ELR (cell line): ENCODE results near the gene SLC38A11.

Experiments used
- DNase-seq: peaks from one replicate; pipeline ENCODE4 v3.0.0-alpha.2; 2015; ENCODE audit warnings: low read depth

SLC38A11 gene

GRCh38 chr2:164915566-164915965, 39.8 kb downstream of the SLC38A11 start:
- DNase-seq = no peak

- peak; percentile 54 for DNase-seq
Observed at GRCh38 chr2:164913640-164914350, 41.5 kb downstream of the SLC38A11 start.

- no peak for DNase-seq
Observed at GRCh38 chr2:164913011-164913410, 42.3 kb downstream of the SLC38A11 start.

GRCh38 chr2:164911832-164912231, 43.5 kb downstream of the SLC38A11 start:
- no peak for DNase-seq

GRCh38 chr2:164910101-164910899, 45.0 kb downstream of the SLC38A11 start:
- DNase-seq = peak; percentile 64

- DNase-seq = no peak
Observed at GRCh38 chr2:164906947-164907346, 48.4 kb downstream of the SLC38A11 start.

GRCh38 chr2:164905307-164905706, 50.0 kb downstream of the SLC38A11 start:
- no peak for DNase-seq

GRCh38 chr2:164903951-164904350, 51.4 kb downstream of the SLC38A11 start:
- DNase-seq = no peak

GRCh38 chr2:164903204-164903603, 52.1 kb downstream of the SLC38A11 start:
- DNase-seq = peak; percentile 31

- DNase-seq = no peak
Observed at GRCh38 chr2:164899121-164899520, 56.2 kb downstream of the SLC38A11 start.

- DNase-seq = peak; percentile 77
Observed at GRCh38 chr2:164898475-164898874, 56.9 kb downstream of the SLC38A11 start.

- no peak for DNase-seq
Observed at GRCh38 chr2:164897469-164898260, 57.7 kb downstream of the SLC38A11 start.

GRCh38 chr2:164896634-164897355, 58.5 kb downstream of the SLC38A11 start:
- peak; percentile 87 for DNase-seq

GRCh38 chr2:164896226-164896625, 59.1 kb downstream of the SLC38A11 start:
- DNase-seq = peak; percentile 51

GRCh38 chr2:164891460-164891859, 63.9 kb downstream of the SLC38A11 start:
- DNase-seq = no peak

- DNase-seq = no peak
Observed at GRCh38 chr2:164890544-164890943, 64.8 kb downstream of the SLC38A11 start.

- DNase-seq = no peak
Observed at GRCh38 chr2:164888592-164888991, 66.7 kb downstream of the SLC38A11 start.

GRCh38 chr2:164887434-164888144, 67.7 kb downstream of the SLC38A11 start:
- no peak for DNase-seq

- DNase-seq = no peak
Observed at GRCh38 chr2:164882276-164882675, 73.0 kb downstream of the SLC38A11 start.

GRCh38 chr2:164881524-164881923, 73.8 kb downstream of the SLC38A11 start:
- DNase-seq = no peak

GRCh38 chr2:164879901-164880535, 75.3 kb downstream of the SLC38A11 start:
- no peak for DNase-seq
